GM21825 (cell line): Measurements from ENCODE around the gene CTXND1.

Source experiments
- ATAC-seq: cut with Tn5 transposase; IDR thresholded peaks from one replicate; pipeline ENCODE4 v1.9.1; 2021; ENCODE audit warnings: mild to moderate bottlenecking, moderate library complexity; ENCODE audit not compliant: unreplicated experiment

The CTXND1 gene

DNA sequence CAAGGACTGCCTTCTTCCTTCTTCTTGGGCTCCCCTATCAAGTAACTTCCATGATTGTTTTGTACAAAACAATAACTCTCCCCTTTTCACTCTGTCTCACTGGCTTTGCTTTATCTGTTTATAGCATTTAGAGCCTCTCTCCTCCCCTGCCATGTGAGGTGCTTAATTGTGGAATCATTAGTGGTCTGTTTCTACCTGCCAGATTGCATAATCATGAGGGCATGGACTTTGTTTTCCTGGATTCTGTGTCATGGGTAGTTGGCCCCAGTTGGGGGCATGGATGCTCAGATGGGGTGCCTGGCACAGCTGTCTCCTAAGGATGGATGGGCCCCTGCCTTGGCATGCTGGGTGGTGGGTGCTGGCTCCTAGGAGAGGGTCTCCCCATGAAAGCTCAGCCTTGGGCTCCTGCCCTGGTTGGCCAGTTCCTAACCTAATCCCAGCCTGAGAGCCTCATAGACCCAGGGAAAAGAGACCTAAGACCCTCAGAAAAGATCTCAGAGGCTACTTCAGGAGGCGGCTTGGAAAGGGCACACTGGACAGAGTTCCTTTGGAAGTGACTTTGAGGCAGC is 8.0 kb upstream of the CTXND1 start:
- no peak for ATAC-seq

DNA sequence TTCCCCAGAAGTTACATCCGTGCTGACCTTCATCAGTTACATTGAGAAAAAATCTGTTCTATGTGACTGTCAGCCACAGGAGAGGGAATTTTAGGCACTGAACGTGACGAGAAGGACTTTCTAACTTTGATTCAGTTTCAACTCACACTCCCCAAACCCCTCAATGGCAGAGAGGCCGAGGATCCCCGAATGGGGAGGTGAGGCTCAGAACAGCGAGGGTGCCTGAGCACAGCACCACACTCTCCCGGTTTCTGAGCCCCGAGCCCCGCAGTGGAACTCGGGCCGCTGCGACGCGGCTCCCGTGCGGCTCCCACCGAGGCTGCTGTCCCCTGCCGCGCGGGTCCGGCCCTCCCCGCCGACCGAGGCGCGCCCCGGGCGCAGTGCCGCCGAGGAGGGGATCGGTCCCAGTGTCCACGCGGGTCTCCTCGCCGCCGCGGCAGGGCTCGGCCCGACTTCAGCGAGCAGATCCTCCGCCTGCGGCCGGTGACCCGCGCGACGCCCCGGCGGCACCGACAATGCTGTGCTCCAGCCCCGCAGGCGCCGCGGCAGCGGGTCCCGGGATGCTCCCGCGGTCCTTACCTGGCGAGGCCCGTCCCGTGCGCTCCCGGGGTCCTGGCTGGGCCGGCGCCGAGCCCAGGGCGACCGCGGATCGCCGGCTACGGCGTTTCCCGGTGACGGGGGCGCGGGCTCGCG is 439 bp downstream of the CTXND1 start:
- ATAC-seq = no peak

DNA sequence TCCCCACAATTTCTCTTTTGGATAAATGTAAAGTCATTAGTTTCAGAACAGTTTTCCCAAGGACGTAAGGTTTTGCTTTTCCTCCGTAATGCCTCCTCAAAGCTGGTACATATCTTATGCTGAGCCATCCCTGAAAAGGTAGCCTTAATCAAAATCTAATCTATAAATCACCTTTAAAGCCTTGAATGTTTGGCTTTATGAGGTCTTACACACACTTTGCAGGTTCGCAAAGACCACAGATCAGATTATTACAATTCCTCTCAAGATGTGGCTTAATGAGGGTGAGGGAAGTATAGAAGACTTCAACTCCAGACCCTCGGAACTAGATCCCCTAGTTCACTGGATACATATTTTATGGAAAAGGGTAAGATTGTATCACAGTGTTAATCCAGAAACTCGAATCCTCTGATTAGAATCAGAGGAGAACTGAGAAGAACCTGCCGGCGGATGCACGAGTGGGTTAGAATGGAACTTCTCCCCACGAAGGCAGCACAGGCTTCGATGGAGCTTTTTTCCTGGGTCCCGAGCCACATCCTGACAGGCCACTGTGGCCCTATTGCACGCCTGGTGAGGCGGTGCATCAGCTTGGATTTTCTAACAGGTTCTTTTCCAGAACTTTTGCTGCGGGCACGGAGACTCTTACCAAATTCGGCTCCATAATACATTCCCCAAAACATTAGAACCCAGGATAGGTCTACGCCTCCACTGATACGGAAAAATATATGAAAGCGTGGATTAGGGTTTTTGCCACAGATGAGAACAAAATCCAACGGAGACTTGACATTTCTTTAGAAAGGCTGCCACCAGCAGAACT is 1.2 kb downstream of the CTXND1 start:
- ATAC-seq = no peak

DNA sequence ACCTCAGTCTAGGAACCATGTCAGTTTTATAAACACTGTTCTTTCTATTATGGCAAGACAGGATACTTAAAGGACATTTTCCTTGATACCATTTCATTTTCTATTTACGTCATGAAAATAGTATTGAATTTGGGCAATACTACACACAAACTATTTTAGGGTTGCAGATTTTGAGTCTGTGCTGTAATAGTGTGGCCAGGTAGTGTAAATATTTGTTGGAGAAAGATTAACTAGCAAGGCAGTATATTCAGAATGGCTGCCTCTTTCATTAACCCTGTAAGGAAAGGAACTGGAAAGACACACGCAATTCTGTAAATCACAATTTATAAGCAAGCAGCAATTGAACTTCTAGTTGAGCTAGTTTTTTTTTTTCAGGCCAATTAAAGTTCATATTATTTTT is 2.0 kb downstream of the CTXND1 start:
- ATAC-seq = no peak

DNA sequence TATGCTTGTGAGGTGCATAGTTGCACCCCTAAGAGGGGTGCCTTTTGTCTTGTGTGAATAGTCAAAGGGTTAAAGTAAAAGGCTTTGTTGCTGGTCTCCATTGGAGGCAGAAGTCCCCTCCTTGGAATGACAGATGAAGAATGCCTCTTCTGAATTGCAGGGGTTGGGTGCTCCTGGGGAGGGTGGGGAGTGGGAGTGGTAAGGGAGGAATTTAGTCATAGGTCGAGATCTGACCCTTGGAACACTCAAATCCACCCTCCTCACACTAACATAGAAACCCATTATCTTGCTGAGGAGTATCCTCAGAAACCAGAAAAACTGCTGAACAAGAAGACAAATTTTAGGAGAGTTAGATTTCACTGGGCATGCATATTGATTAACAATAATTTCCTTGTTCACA is 4.7 kb downstream of the CTXND1 start:
- no peak for ATAC-seq

DNA sequence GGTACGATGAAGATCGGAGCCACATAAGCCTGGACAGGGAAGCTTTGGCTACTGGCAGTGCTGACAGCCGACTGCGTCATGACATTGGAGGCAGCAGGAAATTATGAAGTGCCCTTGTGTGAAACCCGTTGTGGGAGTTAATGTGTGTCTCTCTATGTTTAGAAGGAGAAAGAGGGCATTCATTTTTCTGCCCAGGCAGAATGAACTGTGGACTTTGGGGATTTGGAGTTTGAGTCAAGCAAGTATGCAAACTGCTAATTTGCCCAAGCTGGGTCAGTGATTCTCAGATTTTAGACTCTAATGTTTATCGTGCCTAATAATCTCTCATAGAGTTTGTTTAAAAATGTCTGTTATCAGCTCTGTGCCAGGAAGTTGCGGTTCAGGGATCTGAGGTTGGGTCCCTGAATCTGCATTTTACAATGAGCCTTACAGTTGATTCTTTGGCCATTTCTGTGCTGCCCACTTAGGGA is 5.6 kb downstream of the CTXND1 start:
- ATAC-seq = no peak

DNA sequence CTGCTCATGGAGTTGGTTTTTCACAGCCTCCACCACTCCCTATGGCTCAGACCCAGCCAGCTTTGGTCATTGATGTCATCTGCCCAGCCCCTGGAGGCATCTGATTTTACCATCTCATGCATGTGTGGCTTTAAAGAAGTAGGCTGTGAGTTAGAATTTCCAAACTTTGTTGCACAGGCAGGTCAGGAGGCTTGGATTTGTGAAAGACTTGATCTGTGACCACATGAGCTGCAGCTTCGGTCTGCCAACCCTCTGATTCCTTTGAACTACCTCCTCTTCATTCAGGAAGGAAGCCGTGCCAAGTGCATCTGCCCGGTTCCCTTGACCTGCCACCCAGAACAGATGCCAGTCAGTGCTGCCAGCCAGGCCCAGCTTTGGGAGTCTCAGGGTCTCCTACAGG is 9.2 kb downstream of the CTXND1 start:
- ATAC-seq = no peak

DNA sequence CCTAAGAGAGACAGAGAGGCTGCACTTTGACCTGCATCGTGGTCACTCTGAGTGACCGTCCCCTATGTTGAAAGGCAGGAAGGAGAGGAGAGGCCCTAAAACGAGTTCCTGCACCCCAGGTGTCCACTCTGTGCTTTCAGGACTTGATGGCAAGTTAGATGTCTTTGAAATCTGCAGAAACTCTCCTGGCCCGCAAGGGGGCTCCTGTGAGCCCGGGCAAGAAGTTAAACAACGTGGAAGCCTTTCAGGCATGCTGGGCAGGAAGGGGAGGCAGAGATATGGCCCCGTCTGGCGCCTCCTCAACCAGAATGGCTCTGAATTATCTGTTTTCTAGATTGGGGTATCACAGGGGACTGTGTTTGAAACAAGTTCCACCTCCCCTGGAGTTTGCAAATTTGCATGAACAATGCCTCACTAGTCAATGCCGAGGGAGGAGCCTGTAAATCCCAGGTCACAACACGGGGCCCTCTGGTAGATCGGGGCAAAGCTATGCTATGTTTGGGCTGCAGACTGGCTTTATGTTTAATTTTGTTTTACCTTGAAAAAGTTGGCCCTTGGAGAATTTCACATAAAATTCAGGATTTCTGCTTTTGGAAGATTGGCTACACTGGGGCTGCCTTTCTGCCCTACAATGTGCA is 9.8 kb downstream of the CTXND1 start:
- ATAC-seq = no peak

DNA sequence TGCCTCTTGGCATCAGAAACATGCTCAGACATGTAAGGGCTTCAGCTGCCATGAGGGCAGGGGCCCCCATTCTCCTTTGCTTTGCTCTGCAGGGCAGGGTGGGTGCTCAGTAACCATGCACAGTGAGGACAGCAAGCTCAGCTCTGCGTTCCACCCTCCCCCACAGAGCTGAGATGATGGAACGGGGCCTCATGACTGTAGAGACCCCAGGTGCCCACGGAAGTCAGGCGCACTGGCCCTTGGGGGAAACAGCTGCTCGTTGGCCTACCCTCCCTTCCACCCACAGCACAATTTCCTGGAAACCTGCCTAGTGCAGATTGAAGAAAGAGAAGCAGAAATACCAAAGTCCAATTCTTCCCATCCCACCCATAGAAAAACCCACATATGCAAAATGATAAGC is 10.5 kb downstream of the CTXND1 start:
- ATAC-seq = no peak

DNA sequence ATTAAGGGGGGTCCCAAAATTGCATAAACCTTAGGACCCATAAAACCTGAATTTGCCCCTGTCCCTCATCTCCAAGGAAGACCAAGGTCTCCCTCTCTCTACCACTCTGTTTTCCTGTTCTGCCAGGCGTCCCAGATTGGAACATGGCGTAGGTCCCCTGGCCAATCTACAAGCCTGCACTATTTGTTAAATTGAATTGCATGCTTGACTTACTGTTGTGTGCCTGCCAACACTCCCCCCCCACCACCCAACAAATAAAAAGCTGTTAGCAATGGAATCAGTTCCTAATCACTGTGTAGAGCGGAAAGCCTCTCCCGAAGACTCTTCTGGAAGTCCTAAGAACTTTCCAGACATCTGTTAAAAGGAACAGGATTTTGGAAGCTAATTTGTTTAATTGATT is 11.7 kb downstream of the CTXND1 start:
- ATAC-seq = no peak

DNA sequence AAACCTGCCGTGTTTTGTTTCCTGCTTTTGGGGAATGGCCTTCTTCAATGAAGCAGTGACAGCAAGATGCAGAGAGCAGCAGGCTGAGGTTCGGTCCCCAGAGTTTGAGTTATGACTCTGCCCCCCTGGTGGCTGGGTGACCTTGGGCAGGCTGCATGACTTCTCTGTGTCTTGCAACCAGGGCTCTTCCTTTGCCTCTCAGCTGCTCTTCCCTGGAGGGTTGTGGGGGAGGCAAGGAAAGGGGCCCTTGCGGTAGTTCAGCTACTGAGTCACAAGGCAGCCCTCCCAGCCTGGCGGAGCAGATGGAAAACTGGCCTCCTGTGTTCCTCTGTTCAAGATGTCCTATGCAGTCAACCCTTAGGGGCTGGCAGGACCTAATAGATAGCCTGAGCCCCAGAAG is 17.1 kb downstream of the CTXND1 start:
- ATAC-seq = no peak

DNA sequence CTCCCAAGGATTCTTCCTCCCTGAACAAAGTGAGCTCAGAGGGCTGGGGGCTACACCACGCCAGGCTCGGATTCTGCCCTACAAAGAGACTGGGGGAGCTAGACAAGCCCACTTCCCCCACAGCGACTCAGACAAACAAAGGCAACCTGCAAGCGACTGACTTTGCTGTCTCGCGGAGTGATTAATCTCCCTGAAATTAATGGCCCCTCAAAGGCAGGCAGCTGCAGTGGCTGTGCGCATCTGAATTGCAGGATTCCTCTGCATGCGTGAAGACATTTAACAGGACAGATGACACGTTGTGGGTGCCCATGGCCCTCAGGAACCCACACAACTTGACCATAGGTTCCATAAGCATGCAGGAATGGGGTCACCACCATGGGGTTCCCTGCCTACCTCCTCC is 18.4 kb downstream of the CTXND1 start:
- no peak for ATAC-seq

DNA sequence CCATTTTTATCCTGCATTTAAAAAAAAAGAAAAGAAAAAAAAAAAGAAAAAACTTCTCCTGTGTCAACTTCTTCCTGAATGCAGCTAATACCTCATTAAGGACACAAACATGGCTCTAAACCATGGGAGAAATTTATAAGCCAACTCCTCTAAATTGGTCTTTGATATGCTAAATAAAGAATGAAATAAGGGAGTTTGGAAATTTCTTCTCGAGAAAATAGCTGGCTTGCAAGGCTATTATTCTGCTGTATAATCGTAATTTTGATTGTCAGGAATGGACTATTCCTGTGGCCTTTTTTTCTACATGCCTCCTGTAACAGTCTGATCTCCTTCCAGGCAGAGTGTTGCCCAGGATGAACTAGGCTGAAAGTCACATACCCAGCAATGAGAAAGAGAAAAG is 20.6 kb downstream of the CTXND1 start:
- no peak for ATAC-seq

DNA sequence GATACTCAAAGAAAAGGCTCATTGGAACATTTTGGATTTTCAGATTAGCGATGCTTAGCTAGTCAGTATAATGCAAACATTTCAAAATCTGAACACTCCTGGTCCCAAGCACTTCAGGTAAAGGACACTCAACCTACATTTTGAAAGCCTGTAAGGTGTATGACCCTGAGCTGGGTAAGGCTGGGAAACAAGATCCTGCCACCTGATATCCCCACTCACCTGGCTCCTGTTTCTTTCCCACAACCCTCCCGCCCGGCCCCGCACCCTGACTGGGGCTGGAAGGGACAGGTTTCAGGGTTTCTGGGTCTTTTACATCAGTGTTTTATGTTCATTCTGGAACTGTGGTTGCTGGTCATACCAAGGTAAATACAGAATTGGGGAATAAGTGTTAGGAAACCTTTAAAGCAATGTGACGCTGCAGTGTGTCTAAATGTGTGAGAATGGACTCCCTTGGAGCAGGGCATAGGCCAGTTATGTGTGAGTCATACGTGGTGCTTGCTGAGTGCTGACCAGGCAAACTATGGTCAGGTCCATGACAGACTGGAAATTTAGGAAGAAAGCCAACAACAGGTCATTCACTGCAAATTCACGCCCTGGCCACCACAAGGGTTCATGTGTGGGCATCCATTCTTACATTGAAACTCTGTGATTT is 22.9 kb downstream of the CTXND1 start:
- no peak for ATAC-seq

DNA sequence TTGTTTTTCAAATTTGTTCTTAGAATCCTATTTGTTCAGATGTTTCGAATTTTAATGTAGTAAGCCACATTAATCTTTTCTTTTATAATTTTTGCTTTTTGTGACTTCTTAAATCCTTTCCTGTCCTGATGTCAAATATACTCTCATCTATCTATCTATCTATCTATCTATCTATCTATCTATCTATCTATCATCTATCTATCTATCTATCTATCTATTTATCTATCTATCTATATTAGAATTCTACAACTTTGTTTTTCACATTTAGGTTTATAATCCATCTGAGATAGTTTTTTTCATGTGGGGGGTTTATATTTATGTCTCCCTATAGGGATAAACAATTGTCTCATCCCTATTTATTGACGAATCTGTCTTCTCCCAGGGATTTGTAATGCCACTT is 32.1 kb downstream of the CTXND1 start:
- ATAC-seq = no peak

DNA sequence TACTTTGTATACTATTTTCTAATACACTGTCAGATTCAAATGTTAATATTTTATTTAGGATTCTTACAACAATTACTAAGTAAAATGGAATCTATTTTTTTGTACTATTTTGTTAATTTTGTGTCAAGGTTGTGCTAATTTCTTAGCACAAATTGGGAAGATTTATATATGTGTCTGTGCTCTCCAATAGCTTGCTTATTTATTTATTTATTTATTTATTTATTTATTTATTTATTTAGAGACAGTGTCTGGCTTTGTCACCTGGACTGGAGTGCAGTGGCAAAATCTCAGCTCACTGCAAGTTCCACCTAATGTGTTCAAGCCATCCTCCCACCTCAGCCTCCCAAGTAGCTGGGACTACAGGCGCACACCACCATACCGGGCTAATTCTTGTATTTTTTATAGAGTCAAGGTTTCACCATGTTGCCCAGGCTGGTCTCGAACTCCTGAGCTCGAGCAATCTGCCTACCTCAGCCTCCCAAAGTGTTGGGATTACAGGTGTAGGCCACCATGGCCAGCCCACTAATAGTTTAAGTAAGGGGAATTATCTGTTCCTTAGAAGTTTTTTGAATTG is 34.6 kb downstream of the CTXND1 start:
- ATAC-seq = no peak

DNA sequence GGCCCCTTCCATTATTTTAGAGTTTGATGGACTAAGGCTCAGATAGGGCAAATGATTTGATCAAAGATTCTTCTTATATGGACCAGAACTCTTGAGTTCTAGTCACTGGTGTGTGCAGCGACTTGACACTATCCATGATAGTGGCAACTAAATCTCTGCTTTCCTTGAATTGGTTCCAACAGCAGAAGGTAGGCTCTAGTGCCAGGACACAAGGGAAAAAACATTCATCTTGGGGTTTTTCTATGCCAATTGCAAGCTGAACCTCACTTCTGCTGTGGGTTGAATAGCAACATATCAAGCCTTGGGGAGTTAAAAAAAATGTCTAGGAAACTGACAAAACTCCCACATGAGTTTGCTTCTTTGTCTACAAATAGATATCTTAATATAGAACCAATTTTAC is 35.1 kb downstream of the CTXND1 start:
- no peak for ATAC-seq

DNA sequence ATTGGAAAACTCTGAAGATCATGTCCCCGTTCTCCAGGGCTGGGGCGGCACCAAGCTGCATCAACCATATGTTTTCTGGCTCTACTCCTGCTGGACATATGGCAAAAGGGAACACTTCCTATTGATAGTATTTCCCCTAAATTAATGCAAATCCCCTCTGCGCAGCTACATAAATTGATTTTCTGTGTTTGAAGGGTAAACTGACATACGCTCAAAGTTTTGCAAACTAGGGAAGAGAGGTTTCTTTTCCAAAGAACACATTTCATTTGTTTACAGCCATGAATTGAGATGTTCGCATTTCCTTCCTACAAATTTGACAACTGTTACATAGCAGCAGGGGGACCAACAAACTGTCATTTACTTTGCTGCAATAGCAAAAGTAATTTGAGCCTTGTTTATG is 35.9 kb downstream of the CTXND1 start:
- no peak for ATAC-seq

DNA sequence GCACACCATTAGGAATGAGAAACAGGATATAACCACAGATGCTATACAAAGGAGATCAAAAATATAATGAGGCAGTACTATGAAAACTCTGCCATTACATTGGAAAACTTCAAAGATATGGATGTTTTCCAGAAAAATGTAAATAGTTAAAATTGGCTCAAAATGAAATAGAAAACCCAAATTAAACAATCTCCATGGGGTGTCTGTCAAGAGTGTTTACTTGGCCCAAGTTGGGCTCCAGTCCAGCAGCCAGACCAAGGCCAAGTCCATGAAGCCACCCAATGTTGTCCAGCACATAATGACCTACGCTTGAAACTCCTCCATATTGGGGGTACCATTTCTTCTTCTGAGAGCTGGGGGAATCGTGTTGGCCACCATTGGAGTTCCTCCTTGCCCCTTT is 37.1 kb downstream of the CTXND1 start:
- no peak for ATAC-seq

DNA sequence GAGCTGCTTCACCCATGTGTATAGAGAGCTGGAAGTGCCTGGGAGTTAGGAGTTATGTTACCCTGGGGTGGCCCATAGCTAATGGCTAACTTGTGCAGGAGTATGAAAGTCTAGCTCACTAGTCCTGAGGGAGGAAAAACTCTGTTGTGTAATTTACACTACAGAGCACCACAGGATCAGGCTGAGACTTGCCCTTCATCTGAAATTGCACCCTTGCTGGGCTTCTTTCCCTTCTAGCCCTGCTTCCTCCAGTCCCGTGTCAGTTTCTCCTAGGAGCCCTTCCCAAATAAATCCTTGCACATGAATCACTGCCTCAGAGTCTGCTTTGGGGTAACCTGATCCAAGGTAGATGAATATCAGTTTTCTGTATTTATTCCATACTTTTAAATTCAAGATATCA is 40.0 kb downstream of the CTXND1 start:
- ATAC-seq = no peak
